OCI-LY1 (cell line): ENCODE results near the gene STRA6.

Source experiments
- H2AFZ ChIP-seq: fragments of 200-600 bp; sonication (generic), shearing (Covaris generic); 2 replicates; pipeline ENCODE4 v1.6.0; 2014; ENCODE audit warnings: antibody characterized with exemption, mild to moderate bottlenecking, low read length
- H3F3A ChIP-seq: fragments of 200-600 bp; sonication (generic), shearing (Covaris generic); 2 replicates; pipeline ENCODE4 v1.6.0; 2014; ENCODE audit warnings: mild to moderate bottlenecking, antibody characterized with exemption, low read length, moderate library complexity; ENCODE audit not compliant: insufficient read depth
- H3K27ac ChIP-seq: fragments of 200-600 bp; sonication (generic); 2 replicates; pipeline ENCODE4 v1.5.1; 2014; ENCODE audit warnings: low read length, mixed run types, mild to moderate bottlenecking, low read depth; ENCODE audit not compliant: poor library complexity, severe bottlenecking
- H3K27me3 ChIP-seq: fragments of 200-600 bp; sonication (generic); 2 replicates; pipeline ENCODE4 v1.6.0; 2014; ENCODE audit warnings: antibody characterized with exemption, mild to moderate bottlenecking, low read length, moderate library complexity; ENCODE audit not compliant: insufficient read depth
- H3K36me3 ChIP-seq: fragments of 200-600 bp; sonication (generic); 2 replicates; pipeline ENCODE4 v1.6.1; 2014; ENCODE audit warnings: mild to moderate bottlenecking, antibody characterized with exemption, low read length, moderate library complexity, mixed read lengths; ENCODE audit not compliant: insufficient read depth
- H3K4me1 ChIP-seq: fragments of 200-600 bp; sonication (generic); 2 replicates; pipeline ENCODE4 v1.5.1; 2014; ENCODE audit warnings: mild to moderate bottlenecking, low read length, moderate library complexity; ENCODE audit not compliant: insufficient read depth, severe bottlenecking
- H3K4me2 ChIP-seq: fragments of 200-600 bp; sonication (generic), shearing (Covaris generic); 2 replicates; pipeline ENCODE4 v1.6.1; 2014; ENCODE audit warnings: low read length
- H3K4me3 ChIP-seq: fragments of 200-600 bp; sonication (generic); 2 replicates; pipeline ENCODE4 v1.5.1; 2014; ENCODE audit warnings: low read length, low read depth, mild to moderate bottlenecking, mixed read lengths; ENCODE audit not compliant: poor library complexity, severe bottlenecking
- H3K79me2 ChIP-seq: fragments of 200-600 bp; shearing (Covaris generic); 2 replicates; pipeline ENCODE4 v1.6.1; 2016; ENCODE audit warnings: mixed run types, low read length, mixed read lengths; ENCODE audit not compliant: insufficient read depth
- H3K9ac ChIP-seq: fragments of 200-600 bp; sonication (generic), shearing (Covaris generic); 2 replicates; pipeline ENCODE4 v1.6.1; 2014; ENCODE audit warnings: mild to moderate bottlenecking, low read length, mixed read lengths
- H3K9me2 ChIP-seq: fragments of 200-600 bp; sonication (generic), shearing (Covaris generic); 2 replicates; pipeline ENCODE4 v1.6.1; 2014; ENCODE audit warnings: low read depth, mild to moderate bottlenecking, low read length, mixed read lengths
- H3K9me3 ChIP-seq: fragments of 200-600 bp; shearing (Covaris generic); 2 replicates; pipeline ENCODE4 v1.6.1; 2014; ENCODE audit warnings: low read length, mixed read lengths
- H4K20me1 ChIP-seq: fragments of 200-600 bp; sonication (generic), shearing (Covaris generic); 2 replicates; pipeline ENCODE4 v1.6.0; 2016; ENCODE audit warnings: mild to moderate bottlenecking, low read length; ENCODE audit not compliant: insufficient read depth
- CTCF ChIP-seq: fragments of 200-600 bp; sonication (generic), shearing (Covaris generic); IDR thresholded peaks from 2 replicates; pipeline ENCODE4 v1.5.1; 2017; ENCODE audit warnings: mild to moderate bottlenecking, antibody characterized with exemption, low read length, moderate library complexity, mixed read lengths
- EZH2 ChIP-seq: fragments of 200-600 bp; sonication (generic), shearing (Covaris generic); IDR thresholded peaks from 2 replicates; pipeline ENCODE4 v1.8.0; 2017; ENCODE audit warnings: borderline replicate concordance, mixed run types, mild to moderate bottlenecking, antibody characterized with exemption, low read length, moderate library complexity, mixed read lengths

The STRA6 gene

GRCh38 chr15:74220475-74221248, 18.1 kb upstream of the STRA6 start:
- no peak overlapping the region for H3K9ac ChIP-seq
- no peak overlapping the region for H3K27ac ChIP-seq
- H3K27me3 ChIP-seq: peaks cover 6% of the 10 kb centered on the region; the same call in 1 of the 2 replicates

GRCh38 chr15:74217907-74218885, 15.6 kb upstream of the STRA6 start:
- no peak for TF ChIP-seq EZH2
- no peak for TF ChIP-seq CTCF
- H3K79me2 ChIP-seq: no peaks in the 10 kb centered on the region
- no peak overlapping the region for H3K4me2 ChIP-seq
- peaks cover 6% of the 10 kb centered on the region for H3K27me3 ChIP-seq
- H3K36me3 ChIP-seq: no peaks in the 10 kb centered on the region
- H3K9ac ChIP-seq: no peak overlapping the region
- no peaks in the 10 kb centered on the region for H3K4me1 ChIP-seq
- no peaks in the 10 kb centered on the region for H3K9me2 ChIP-seq
- no peaks in the 10 kb centered on the region for H3F3A ChIP-seq
- H4K20me1 ChIP-seq: no peaks in the 10 kb centered on the region
- H3K9me3 ChIP-seq: no peaks in the 10 kb centered on the region
- no peak overlapping the region for H3K27ac ChIP-seq
- H2AFZ ChIP-seq: no peak overlapping the region
- H3K4me3 ChIP-seq: no peak overlapping the region

More at GRCh38 chr15:74220475-74221248, 18.1 kb upstream of the STRA6 start:
- Histone ChIP-seq H3F3A (no peaks in the 10 kb centered on the region), H4K20me1 (no peaks in the 10 kb centered on the region), H2AFZ (no peak overlapping the region), H3K4me2 (no peak overlapping the region), H3K4me3 (no peak overlapping the region), H3K9me2 (no peaks in the 10 kb centered on the region), H3K9me3 (no peaks in the 10 kb centered on the region), H3K36me3 (no peaks in the 10 kb centered on the region), H3K4me1 (no peaks in the 10 kb centered on the region), H3K79me2 (no peaks in the 10 kb centered on the region)
- TF ChIP-seq CTCF (no peak), EZH2 (no peak)

- H4K20me1 ChIP-seq: no peaks in the 10 kb centered on the region
- H3K4me1 ChIP-seq: no peaks in the 10 kb centered on the region
- no peak overlapping the region for H3K9ac ChIP-seq
- no peaks in the 10 kb centered on the region for H3K9me3 ChIP-seq
- H3K36me3 ChIP-seq: no peaks in the 10 kb centered on the region
- H3K4me2 ChIP-seq: no peak overlapping the region
- no peak overlapping the region for H3K27ac ChIP-seq
- H3K4me3 ChIP-seq: no peak overlapping the region
- H2AFZ ChIP-seq: no peak overlapping the region
- H3F3A ChIP-seq: no peaks in the 10 kb centered on the region
- no peaks in the 10 kb centered on the region for H3K9me2 ChIP-seq
- TF ChIP-seq EZH2 (no peak), CTCF (no peak)
- no peaks in the 10 kb centered on the region for H3K79me2 ChIP-seq
- peaks cover 9% of the 10 kb centered on the region for H3K27me3 ChIP-seq
Measured at GRCh38 chr15:74216949-74217348, 14.4 kb upstream of the STRA6 start.
